ENCODE measurements around the gene MCHR1.
A peak's percentile ranks its signal among the peaks of the same experiment; 100 is the strongest.
"Not testable (repeated sequence)": the region's sequence is repeated elsewhere in the genome, so short reads cannot be mapped to it uniquely, and the experiment has no call there.

Gene MCHR1

GRCh38 chr22:40679249-40679963 is at the start of gene MCHR1:
MCHR1 (plus strand) TSS chr22:40679484; CDS start chr22:40679653, 169 bp downstream.
- no peak for DNase-seq

GRCh38 chr22:40631925-40632324 is 47.4 kb upstream of the MCHR1 start:
- DNase-seq = no peak

GRCh38 chr22:40633036-40633435 is 46.2 kb upstream of the MCHR1 start:
- no peak for DNase-seq

GRCh38 chr22:40634119-40634903 is 45.0 kb upstream of the MCHR1 start:
- DNase-seq = no peak

GRCh38 chr22:40635043-40635939 is 44.0 kb upstream of the MCHR1 start:
- DNase-seq = no peak

- DNase-seq = no peak
Measured at GRCh38 chr22:40635940-40636379, 43.3 kb upstream of the MCHR1 start.

- peak; percentile 98 for DNase-seq
Measured at GRCh38 chr22:40636380-40637182, 42.7 kb upstream of the MCHR1 start, which contains the start of gene MRTFA. MRTFA (minus strand) TSS chr22:40636719.

- DNase-seq = peak; percentile 61
Measured at GRCh38 chr22:40637183-40638150, 41.8 kb upstream of the MCHR1 start.

GRCh38 chr22:40638261-40638660 is 41.0 kb upstream of the MCHR1 start:
- no peak for DNase-seq

GRCh38 chr22:40641269-40641668 is 38.0 kb upstream of the MCHR1 start:
- no peak for DNase-seq

GRCh38 chr22:40642316-40642715 is 37.0 kb upstream of the MCHR1 start:
- no peak for DNase-seq

- no peak for DNase-seq
Measured at GRCh38 chr22:40645579-40646197, 33.6 kb upstream of the MCHR1 start.

GRCh38 chr22:40648386-40648785 is 30.9 kb upstream of the MCHR1 start:
- no peak for DNase-seq

GRCh38 chr22:40651057-40651456 is 28.2 kb upstream of the MCHR1 start:
- DNase-seq = no peak

- peak; percentile 53 for DNase-seq
Measured at GRCh38 chr22:40651563-40652501, 27.5 kb upstream of the MCHR1 start.

- DNase-seq = no peak
Measured at GRCh38 chr22:40653361-40653760, 25.9 kb upstream of the MCHR1 start.

- no peak for DNase-seq
Measured at GRCh38 chr22:40654522-40655167, 24.6 kb upstream of the MCHR1 start.

GRCh38 chr22:40655941-40656340 is 23.3 kb upstream of the MCHR1 start:
- DNase-seq = not testable (repeated sequence)

- not testable (repeated sequence) for DNase-seq
Measured at GRCh38 chr22:40656651-40657050, 22.6 kb upstream of the MCHR1 start.
